GM12864 (cell line): ENCODE results near the gene ERH.
A peak's percentile ranks its signal among the peaks of the same experiment; 100 is the strongest.
"Not testable (repeated sequence)": the region's sequence is repeated elsewhere in the genome, so short reads cannot be mapped to it uniquely, and the experiment has no call there.

Source experiments
- DNase-seq: peaks from one replicate; pipeline ENCODE4 v3.0.0-alpha.2; 2011; ENCODE audit warnings: low read depth
- H3K4me3 ChIP-seq: 2 replicates; pipeline ENCODE4 v1.5.1; 2011; ENCODE audit warnings: mild to moderate bottlenecking, low read depth, low read length, control low read depth
- TF ChIP-seq, protein P1 (sequence below): IDR thresholded peaks from 2 replicates; pipeline ENCODE4 v1.5.1; 2011; ENCODE audit warnings: low read depth, mild to moderate bottlenecking, moderate library complexity, low read length, control low read depth, inconsistent platforms; ENCODE audit errors: missing control alignments

ERH gene

DNA sequence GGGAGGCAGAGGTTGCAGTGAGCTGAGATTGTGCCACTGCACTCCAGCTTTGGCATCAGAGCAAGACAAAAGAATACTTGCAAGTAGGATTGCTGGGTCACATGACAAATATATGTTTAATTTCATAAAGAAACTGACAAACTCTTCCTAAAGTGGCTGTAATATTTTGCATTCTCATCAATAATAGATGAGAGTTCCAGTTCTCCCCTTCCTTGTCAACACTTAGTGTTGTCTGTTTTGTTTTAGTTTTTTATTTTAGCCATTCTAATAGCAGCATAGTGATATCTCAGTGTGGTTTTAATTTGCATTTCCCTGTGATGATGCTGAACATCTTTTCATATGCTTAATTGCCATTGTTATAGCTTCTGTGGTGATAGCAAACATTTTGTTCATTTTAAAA lies 31.5 kb upstream of the ERH start:
- no peak for DNase-seq
- H3K4me3 ChIP-seq = no peak overlapping the region
- TF ChIP-seq, protein P1, sequence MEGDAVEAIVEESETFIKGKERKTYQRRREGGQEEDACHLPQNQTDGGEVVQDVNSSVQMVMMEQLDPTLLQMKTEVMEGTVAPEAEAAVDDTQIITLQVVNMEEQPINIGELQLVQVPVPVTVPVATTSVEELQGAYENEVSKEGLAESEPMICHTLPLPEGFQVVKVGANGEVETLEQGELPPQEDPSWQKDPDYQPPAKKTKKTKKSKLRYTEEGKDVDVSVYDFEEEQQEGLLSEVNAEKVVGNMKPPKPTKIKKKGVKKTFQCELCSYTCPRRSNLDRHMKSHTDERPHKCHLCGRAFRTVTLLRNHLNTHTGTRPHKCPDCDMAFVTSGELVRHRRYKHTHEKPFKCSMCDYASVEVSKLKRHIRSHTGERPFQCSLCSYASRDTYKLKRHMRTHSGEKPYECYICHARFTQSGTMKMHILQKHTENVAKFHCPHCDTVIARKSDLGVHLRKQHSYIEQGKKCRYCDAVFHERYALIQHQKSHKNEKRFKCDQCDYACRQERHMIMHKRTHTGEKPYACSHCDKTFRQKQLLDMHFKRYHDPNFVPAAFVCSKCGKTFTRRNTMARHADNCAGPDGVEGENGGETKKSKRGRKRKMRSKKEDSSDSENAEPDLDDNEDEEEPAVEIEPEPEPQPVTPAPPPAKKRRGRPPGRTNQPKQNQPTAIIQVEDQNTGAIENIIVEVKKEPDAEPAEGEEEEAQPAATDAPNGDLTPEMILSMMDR = no peak

DNA sequence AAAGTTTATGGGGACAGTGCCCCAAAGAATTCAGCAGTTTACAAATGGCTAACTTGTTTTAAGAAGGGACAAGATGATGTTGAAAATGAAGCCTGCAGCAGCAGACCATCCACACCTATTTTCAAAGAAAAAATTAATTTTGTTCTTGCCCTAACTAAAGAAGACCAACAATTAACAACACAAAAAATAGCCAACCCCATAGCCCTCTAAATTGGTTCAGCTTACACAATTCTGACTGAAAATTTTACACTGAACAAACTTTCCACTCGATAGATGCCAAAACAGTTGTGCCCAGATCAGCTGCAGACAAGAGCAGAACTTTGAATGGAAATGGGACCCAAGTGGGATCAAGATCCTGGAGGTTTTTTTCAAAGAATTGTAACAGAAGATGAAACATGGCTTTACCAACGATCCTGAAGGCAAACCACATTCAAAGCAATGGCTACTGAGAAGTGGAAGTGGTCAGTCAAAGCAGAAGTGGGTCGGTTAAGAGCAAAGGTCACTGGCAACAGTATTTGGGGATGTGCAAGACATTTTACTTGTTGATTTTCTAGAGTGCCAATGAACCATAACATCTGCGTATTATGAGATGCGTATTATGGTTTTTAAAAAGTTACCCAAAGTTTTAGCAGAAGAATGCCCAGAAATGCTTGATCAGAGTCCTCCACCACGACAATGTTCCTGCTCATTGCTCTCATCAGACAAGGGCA lies 30.3 kb upstream of the ERH start:
- H3K4me3 ChIP-seq = no peak overlapping the region
- TF ChIP-seq, protein P1 = no peak
- peak; percentile 5 for DNase-seq

DNA sequence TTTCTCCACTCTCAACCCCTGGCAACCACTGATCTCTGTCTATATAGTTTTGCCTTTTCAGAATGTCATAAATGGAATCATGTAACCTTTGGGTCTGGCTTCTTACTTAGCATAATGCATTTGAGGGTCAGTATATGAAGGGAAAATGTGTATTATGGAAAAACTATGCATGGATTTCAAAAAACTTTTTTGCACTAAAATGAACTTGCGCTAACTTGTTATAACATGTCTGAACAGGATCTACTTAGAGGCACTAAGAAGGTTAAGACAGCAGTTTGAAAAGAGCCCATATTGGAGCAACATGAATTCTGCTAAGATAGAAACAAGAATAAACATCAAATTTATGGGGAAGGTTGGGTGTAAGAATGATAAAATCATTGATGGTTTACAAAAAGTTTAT lies 29.5 kb upstream of the ERH start:
- no peak for DNase-seq
- H3K4me3 ChIP-seq = no peak overlapping the region
- TF ChIP-seq, protein P1 = no peak

DNA sequence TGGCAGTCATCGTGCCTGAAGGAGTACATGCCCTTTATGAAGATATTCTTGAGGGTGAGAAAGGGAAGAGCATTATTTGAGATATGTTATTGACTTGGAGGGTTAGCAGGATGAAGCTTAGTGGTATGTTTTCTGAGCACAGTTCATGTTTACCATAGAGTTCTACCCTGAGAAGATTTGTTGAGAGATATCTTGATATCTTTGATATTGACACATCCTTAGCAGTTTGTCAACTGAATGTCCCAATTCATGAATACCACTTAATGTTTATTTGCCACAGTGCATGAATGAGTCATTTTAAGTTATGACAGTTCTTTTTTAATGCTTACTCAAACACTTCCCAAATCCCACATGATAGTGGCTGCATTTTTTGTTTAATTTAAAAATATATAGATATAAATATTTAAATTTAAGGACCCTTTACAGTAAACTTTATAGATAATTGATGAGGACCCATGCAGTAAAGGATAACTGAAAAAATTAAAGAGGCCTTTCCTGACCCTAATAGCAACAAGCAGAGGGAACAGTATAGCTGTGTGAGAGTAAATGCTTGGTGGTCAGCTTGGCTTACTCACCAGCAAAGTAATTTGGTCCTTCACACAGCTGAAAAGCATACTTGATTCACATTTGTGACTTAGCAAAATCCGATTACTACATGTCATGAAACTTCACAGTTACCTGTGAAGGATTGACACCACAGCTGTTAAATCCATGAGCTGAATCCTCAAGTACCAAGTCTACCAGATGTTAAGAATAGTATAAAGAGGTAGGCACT lies 26.2 kb upstream of the ERH start:
- no peak overlapping the region for H3K4me3 ChIP-seq
- TF ChIP-seq, protein P1 = no peak
- DNase-seq = no peak

DNA sequence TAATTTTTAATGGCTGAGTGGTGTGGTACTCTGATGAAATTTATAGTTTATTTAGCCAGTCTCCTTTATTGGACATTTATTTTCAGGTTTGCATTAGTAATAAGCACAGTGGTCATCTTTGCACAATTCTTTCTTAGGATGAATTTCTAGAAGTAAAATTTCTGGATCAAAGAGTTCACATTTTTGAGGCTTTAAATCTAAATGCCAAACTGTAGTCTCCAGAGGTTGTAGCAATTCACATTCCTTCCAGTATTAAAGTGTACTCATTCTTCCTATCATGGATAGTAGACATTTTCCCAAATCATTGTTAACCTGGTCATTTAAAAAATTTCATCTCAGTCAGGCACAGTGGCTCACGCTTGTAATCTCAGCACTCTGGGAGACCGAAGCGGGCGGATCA lies 25.2 kb upstream of the ERH start:
- TF ChIP-seq, protein P1 = no peak
- DNase-seq = no peak
- H3K4me3 ChIP-seq = no peak overlapping the region

DNA sequence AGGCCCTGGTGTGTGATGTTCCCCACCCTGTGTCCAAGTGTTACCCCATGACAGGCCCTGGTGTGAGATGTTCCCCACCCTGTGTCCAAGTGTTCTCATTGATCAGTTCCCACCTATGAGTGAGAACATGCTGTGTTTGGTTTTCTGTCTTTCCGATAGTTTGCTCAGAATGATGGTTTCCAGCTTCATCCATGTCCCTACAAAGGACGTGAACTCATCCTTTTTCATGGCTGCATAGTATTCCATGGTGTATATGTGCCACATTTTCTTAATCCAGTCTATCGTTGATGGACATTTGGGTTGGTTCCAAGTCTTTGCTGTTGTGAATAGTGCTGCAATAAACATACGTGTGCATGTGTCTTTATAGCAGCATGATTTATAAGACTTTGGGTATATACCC lies 18.0 kb upstream of the ERH start:
- H3K4me3 ChIP-seq, DNase-seq: not testable (repeated sequence)

DNA sequence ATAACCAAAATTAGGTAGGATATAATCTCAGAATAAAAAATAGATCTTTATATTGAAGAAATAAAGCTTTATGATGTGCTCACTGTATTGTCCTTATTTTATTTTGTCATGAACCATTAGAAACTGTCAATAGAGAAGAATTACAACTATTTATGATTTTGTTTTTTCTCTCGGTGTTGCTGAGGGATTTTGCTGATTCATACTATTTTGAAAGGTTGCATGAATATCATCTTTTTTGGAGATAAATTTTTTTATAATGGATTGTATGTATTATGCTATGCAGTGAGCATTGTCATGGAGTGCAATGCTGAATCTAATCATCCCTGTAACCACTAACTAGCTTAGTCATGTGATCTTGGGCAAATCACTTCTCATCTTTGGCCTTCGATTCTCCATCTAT lies 15.4 kb upstream of the ERH start:
- TF ChIP-seq, protein P1 = no peak
- H3K4me3 ChIP-seq = no peak overlapping the region
- no peak for DNase-seq
